ENCODE results near the gene HLA-A. TPM values are rescaled to one million over a fixed set of nuclear protein-coding genes. Genes with fewer than 3 reads are reported as not detected.

HLA-A gene
- total RNA-seq, 1 donor from 2014 or later: 691 TPM

- Histone ChIP-seq H3K27me3 (no peaks in the 10 kb centered on the region), H3K9me3 (no peaks in the 10 kb centered on the region), H3K27ac (no peak overlapping the region), H3K4me1 (no peaks in the 10 kb centered on the region), H3K4me3 (no peak overlapping the region), H3K36me3 (no peaks in the 10 kb centered on the region)
- intact Hi-C loops (cut with DNase I): no loop called here
- no peak for TF ChIP-seq POLR2AphosphoS5 (IDR thresholded peaks at IDR 0.05; ENCODE audit: insufficient read depth in 1 of 2, low read depth in 1 of 2)
- TF ChIP-seq, protein P1, sequence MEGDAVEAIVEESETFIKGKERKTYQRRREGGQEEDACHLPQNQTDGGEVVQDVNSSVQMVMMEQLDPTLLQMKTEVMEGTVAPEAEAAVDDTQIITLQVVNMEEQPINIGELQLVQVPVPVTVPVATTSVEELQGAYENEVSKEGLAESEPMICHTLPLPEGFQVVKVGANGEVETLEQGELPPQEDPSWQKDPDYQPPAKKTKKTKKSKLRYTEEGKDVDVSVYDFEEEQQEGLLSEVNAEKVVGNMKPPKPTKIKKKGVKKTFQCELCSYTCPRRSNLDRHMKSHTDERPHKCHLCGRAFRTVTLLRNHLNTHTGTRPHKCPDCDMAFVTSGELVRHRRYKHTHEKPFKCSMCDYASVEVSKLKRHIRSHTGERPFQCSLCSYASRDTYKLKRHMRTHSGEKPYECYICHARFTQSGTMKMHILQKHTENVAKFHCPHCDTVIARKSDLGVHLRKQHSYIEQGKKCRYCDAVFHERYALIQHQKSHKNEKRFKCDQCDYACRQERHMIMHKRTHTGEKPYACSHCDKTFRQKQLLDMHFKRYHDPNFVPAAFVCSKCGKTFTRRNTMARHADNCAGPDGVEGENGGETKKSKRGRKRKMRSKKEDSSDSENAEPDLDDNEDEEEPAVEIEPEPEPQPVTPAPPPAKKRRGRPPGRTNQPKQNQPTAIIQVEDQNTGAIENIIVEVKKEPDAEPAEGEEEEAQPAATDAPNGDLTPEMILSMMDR (IDR thresholded peaks at IDR 0.05): no peak
- TF ChIP-seq POLR2A (IDR thresholded peaks at IDR 0.05): no peak
- DNase-seq (ENCODE audit: extremely low spot score in 2 of 2): no peak
Observed at GRCh38 chr6:29995340-29995777, 53.0 kb downstream of the HLA-A start.

Small RNAs within 50 kb of the gene (small RNA-seq; reads per million reads assigned to genes)
- not detected for gene HLA-U

Other genes starting within 250 kb of the HLA-A start
- 133 TPM for gene HLA-F, start 219.1 kb upstream of the HLA-A start, total RNA-seq
- not detected for gene HLA-G, start 114.7 kb upstream of the HLA-A start, total RNA-seq
- 31.2 TPM for gene POLR1H, start 118.7 kb downstream of the HLA-A start, total RNA-seq
- gene PPP1R11, start 124.7 kb downstream of the HLA-A start, total RNA-seq: 19.6 TPM
- gene RNF39, start 133.2 kb downstream of the HLA-A start, total RNA-seq: 18.2 TPM
- not detected for gene TRIM31, start 170.6 kb downstream of the HLA-A start, total RNA-seq
- gene TRIM40, start 193.6 kb downstream of the HLA-A start, total RNA-seq: not detected
- not detected for gene TRIM10, start 218.7 kb downstream of the HLA-A start, total RNA-seq
- gene TRIM15, start 221.0 kb downstream of the HLA-A start, total RNA-seq: not detected